Neural cell (in vitro differentiated cells): ENCODE data around the gene ZC3H6.

ENCODE experiments used
- CTCF ChIP-seq: fragments of 450-650 bp; IDR thresholded peaks from 2 replicates; pipeline ENCODE4 v1.5.1; 2014; ENCODE audit warnings: antibody characterized with exemption, mild to moderate bottlenecking, moderate library complexity; ENCODE audit not compliant: poor library complexity, severe bottlenecking
- EP300 ChIP-seq: fragments of 450-650 bp; conservative IDR thresholded peaks from 2 replicates; pipeline ENCODE4 v1.6.1; 2014; ENCODE audit warnings: antibody characterized with exemption, mild to moderate bottlenecking, moderate library complexity; ENCODE audit not compliant: poor library complexity, severe bottlenecking
- EZH2 ChIP-seq: fragments of 200-600, 300-800 bp; shearing (Covaris generic), sonication (generic); IDR thresholded peaks from 2 replicates; pipeline ENCODE4 v1.6.1; 2014; ENCODE audit warnings: antibody characterized with exemption, low read length, borderline replicate concordance, mild to moderate bottlenecking; ENCODE audit not compliant: insufficient read depth, poor library complexity, severe bottlenecking
- MXI1 ChIP-seq: fragments of 450-650 bp; conservative IDR thresholded peaks from 2 replicates; pipeline ENCODE4 v1.6.1; 2014; ENCODE audit warnings: antibody characterized with exemption, mild to moderate bottlenecking; ENCODE audit not compliant: poor library complexity, severe bottlenecking
- POLR2AphosphoS5 ChIP-seq: IDR thresholded peaks from 2 replicates; pipeline ENCODE4 v1.6.1; 2012
- RAD21 ChIP-seq: fragments of 450-650 bp; conservative IDR thresholded peaks from 2 replicates; pipeline ENCODE4 v1.6.1; 2014; ENCODE audit warnings: antibody characterized with exemption, mild to moderate bottlenecking, moderate library complexity
- REST ChIP-seq: IDR thresholded peaks from 2 replicates; pipeline ENCODE4 v1.6.1; 2012; ENCODE audit warnings: borderline replicate concordance
- TAF1 ChIP-seq: IDR thresholded peaks from 2 replicates; pipeline ENCODE4 v1.6.1; 2012; ENCODE audit warnings: low read depth

- TF ChIP-seq CTCF, result no peak
- no peak for TF ChIP-seq RAD21
- no peak for TF ChIP-seq TAF1
- TF ChIP-seq EP300, result no peak
- no peak for TF ChIP-seq REST
- no peak for TF ChIP-seq MXI1
- no peak for TF ChIP-seq EZH2
- TF ChIP-seq POLR2AphosphoS5, result no peak
These were observed 64.6 kb downstream of the ZC3H6 start for GRCh38 chr2:112339986-112340385.
